UCSD-AML1 (cell line): Measurements from ENCODE around the gene SLC44A1.

Experiments used
- DNase-seq: peaks from one replicate; lab custom pipeline; 2025; ENCODE audit not compliant: unreplicated experiment; lab: John Stamatoyannopoulos, UW

Gene SLC44A1

GRCh38 chr9:105269593-105269992 is 25.1 kb downstream of the SLC44A1 start:
- no peak for DNase-seq

DNA sequence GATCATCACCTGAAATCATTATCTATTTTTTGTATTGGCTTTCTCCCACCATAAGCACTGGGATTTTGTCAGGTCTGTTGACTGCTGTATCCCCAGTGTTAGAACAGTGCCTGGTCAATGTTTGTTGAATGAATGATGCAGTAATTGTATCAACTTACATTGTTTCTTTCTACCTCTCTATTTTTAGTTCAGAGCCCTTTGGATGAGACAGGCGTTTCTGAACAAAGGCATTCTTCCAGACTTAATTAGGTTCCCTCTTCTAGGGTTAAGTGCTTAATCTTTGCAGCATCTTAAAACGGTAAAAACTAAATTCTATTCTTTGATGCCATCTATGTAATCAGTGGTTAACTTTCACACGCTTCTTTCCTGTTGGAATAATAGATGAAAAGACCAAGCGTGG is 26.3 kb downstream of the SLC44A1 start:
- DNase-seq = no peak

GRCh38 chr9:105273731-105274130 is 29.3 kb downstream of the SLC44A1 start:
- no peak for DNase-seq

GRCh38 chr9:105275111-105275510 is 30.7 kb downstream of the SLC44A1 start:
- no peak for DNase-seq

- no peak for DNase-seq
Measured at GRCh38 chr9:105275938-105276337, 31.5 kb downstream of the SLC44A1 start.

DNA sequence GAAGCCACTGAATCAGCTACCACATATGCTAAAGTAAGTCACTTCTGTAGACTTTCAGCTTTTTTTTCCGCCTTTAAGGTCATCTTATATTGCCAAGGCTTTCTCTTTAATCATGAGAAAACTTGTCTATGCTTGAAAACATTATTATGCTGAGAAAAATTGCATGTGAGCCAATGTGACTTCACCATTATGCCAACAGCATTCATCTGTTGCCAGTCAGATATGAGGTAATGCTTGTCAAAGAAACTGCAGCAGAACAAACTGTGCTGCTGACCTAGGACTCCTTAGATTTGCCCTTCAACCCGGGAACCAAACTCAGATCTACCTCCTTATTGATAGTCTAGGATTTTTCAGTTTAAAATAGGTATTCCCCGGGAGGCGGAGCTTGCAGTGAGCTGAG is 34.3 kb downstream of the SLC44A1 start:
- DNase-seq = no peak

GRCh38 chr9:105280691-105281090 is 36.2 kb downstream of the SLC44A1 start:
- DNase-seq = no peak

DNA sequence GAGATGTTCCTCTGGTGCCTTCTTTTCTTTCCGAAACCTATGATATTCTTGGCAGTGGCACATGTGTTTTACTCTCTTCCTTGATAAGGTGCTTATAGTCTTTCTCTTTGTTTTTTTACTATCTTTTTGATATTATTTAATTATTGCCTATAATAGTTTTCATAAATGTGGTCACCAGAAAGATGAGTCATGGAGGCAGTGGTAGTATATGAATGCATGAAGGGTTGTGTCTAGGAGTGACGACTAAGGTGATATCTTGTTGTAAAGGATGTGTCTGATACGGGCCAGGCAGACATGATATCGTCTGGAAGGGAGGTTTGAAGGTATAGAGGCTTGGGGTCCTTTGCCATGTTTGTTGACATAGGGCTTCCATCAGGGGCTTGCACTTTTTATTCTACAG is 36.8 kb downstream of the SLC44A1 start:
- no peak for DNase-seq

DNA sequence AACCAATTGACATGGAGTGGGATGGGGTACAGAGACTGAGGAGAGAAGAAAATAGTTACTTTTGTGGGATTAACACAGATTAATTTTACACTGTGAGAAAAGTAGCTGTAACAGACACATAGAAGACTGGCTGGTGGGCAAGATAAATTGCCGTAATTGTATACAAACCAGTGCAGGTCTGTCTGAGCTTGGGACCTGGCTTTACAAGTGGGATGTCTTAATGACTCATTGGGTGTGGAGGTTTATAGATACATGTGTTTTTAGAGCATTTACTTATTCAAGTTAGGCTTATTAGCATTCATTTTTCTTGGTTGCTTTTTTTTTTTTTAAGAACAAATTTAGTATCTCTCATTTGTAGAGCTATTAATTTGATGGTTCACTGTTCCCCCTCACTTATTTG is 37.5 kb downstream of the SLC44A1 start:
- DNase-seq = no peak

DNA sequence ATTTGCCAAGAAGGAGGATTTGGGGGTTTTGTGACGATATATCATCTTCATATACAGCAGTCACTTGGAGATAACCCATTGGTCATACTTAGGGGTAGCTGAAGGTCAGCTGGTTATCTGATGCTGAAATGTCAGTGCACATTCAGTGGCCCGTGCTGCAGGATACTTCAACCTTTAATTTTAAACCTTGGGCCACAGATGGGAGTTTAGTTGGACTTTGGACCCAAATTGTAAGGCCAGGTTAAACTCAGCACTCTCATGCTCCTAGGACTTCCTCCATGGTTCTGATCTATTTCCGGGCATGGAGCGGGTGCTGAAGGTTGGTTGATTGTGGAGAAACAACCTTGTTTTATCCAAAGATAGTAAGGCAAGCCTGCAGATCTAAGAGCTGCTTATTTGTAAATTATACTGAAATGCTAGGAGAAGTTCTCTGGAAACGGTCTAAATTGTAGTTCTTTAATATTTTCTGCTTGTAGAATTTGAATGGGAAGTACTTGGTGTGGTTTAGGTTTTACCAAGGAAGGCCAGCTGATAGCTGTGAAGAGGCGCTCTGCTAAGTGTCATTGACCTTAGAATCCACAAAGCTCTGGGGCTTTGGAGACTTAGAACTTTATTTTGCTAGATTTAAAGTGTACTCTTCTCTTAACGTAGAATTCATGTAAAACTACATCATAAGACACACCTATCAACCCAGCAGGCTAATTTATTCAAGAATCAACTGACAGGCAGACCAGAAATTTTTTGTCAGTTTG is 38.6 kb downstream of the SLC44A1 start:
- DNase-seq = no peak

DNA sequence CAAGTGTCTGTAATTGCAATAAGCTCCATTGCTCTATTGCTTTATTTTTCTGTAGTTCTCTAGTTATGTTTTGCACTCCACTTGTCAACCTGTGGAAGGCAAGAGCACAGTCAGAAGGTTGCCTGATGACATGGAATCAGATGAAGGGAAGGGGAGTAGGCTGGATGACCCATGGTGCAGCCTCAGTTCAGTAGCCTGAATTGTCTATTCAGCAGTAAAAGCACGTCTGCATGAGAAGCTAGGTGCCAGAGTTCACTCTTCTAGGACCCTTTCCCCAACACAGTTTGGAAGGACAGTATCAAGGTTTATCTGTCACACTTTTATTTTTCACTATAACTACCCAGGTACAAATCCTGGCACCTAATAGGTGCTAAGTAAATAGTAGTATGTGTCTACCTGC is 39.3 kb downstream of the SLC44A1 start:
- DNase-seq = no peak

DNA sequence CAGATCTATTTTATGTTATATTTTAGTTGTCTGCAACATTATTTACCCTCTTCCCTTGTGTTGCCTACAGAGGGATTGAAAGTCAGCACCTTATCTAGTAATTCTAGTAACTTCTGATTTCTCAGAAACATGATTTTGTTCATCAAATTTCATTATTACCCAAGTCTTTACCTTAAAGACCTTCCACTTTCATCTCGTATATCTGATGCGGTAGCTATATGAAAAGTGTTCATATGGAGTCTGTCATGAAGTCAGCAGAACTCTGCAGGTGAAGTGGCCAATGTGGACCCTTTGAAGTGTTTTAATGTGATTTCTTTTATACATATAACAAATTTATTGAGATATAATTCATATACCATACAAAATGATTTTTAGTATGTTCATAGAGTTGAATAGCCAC is 40.0 kb downstream of the SLC44A1 start:
- DNase-seq = no peak

DNA sequence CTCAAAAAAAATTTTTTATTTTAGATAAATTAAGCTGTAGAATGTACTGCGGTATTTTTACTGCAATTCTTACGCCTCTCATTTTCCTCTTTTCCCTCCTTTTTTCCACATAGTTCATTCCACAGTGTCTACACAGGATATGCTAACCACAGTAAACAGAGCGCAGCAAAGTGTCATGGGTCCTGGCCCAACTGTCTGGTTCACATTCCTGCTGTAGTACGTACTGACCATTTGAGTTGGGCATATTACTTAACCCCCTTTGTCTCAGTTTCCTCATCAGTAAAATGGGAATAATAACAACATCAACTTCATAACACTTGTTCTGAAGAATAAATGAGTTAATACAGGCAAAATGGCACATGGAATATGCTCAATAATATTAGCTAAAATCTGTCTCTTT is 41.6 kb downstream of the SLC44A1 start:
- no peak for DNase-seq

DNA sequence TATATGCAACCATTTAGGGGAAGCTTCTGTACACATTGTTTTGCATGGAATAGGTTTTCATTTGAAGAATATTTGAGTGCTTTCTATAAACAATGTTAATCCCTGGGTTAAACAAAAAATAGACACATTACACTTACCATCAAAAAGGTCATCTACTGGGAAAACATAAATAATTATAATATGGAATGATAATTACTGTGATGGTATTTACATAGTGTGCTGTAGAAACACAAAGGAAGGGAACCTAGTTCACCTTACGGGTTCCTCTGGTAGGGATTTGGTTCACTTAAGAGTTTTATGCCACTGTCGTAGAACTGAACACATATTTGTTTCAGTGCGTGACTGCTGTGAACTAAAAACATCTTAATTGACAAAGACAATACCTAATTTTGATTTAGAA is 44.9 kb downstream of the SLC44A1 start:
- DNase-seq = no peak

- no peak for DNase-seq
Measured at GRCh38 chr9:105290418-105290817, 46.0 kb downstream of the SLC44A1 start.

DNA sequence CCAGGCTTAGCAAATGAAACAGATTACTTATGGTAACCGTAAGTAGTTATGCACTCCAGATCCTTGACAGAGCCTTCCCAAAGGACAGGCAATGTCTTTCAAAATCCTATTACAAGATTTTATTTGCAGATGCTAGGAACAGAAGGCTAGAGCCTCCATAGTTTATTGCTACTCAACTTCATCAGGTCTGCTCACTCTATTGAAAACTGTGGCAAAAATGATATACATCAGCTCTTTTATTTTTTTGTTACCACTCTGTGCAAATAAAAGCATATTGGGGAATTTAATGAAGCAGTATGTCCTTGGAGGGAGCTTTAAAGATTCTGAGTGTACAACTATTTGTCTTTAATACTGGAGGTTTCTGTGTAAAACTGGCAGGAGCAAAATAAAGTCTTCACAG is 46.5 kb downstream of the SLC44A1 start:
- no peak for DNase-seq

DNA sequence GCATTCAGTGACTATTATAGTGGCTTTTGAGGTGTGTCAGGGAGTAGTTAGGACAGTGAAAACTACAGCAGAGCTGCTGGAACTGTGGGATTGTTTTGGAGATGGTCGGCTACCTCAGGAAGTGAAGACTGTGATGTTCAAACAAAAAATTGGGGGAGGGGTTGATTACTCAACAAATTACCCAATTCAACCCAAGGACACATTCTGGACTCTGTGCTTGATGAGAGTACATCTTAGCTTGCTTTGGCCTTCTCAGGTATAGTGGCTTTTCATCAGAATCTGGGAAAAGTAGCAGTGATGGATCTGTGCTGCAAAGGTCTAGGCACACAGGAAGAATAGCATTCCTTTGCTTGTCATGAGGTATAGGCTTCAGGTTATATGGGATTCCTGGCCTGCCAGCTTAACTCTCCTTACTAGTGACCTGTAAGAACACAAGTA is 47.0 kb downstream of the SLC44A1 start:
- DNase-seq = no peak

GRCh38 chr9:105291938-105292337 is 47.5 kb downstream of the SLC44A1 start:
- DNase-seq = no peak

- no peak for DNase-seq
Measured at GRCh38 chr9:105293408-105293807, 49.0 kb downstream of the SLC44A1 start.

DNA sequence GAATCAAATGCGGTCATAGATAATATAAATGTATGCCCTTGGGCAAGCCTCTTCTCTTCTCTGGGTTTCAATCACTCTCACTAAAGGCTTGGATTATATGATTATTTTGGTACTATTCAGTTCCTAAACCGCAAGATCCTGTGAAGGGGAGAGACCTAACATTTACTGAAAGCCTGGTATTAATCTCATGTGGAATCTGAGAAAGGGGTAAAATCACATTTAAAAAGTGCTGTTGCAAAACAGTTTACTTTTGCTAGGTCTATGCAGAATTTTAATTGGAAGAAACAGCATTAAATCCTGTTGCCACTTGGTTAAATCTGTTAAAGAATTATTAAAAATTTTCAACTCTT is 50.7 kb downstream of the SLC44A1 start:
- DNase-seq = no peak

DNA sequence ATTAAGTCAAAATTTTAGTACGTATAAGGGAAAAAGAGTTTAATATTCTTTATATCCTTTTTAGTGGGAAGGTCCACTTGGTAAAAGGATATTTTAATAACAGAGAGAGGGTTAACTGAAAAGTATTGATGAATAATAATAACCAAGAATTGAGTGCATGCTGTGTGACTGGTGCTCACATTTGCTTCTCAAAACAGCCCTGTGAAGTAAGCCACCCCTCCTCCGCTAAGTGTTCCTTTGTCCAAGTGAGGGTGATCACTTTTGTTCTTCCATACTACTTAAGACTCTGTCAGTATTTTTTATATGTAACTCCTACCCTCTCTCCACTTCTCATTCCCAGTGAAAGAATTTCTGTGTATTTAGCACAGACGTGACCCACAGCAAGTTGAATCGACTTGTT is 51.5 kb downstream of the SLC44A1 start:
- DNase-seq = no peak

- DNase-seq = no peak
Measured at GRCh38 chr9:105296445-105296844, 52.0 kb downstream of the SLC44A1 start.

DNA sequence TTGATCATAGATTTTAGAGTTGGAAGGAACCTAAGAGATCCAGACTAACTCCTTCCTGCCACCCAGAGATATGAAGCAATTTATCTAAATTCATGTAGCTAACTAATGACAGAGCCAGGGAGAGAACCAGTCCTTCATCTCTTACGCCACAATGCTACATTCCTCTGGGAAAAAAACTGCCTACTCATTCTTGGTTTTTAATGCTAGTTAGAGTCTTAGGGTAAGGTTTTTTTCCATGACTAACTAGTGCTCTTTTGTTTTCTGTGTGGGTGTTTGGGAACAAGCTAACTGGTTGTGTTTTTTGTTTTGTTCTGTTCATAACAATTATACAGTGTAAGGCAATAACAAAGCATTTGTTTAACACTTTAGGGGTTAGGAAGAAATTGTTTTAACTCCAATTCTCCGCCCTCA is 52.4 kb downstream of the SLC44A1 start:
- DNase-seq = no peak
